Measurements from ENCODE around the gene MED4.

GRCh38 chr13:48068036-48068435 is 26.9 kb downstream of the MED4 start:
- no peak for TF ChIP-seq CTCF (IDR thresholded peaks at IDR 0.05 in 8 of 11, conservative IDR thresholded peaks at IDR 0.05 in 3 of 11)
- TF ChIP-seq POLR2AphosphoS5 (IDR thresholded peaks at IDR 0.05): no peak
- no peak for TF ChIP-seq POLR2A (IDR thresholded peaks at IDR 0.05)

All from spleen (tissue), 7 donors.